GM12872 (cell line): Measurements from ENCODE around the gene TMEM232.

Source experiments
- CTCF ChIP-seq: IDR thresholded peaks from 3 replicates; pipeline ENCODE4 v1.5.1; 2011; ENCODE audit warnings: low read depth, mild to moderate bottlenecking, low read length, moderate library complexity; ENCODE audit not compliant: insufficient read depth

TMEM232 gene

GRCh38 chr5:110611817-110612216 is 114.7 kb downstream of the TMEM232 start:
- no peak for TF ChIP-seq CTCF

- no peak for TF ChIP-seq CTCF
These were observed 131.6 kb downstream of the TMEM232 start for GRCh38 chr5:110594866-110595265.

DNA sequence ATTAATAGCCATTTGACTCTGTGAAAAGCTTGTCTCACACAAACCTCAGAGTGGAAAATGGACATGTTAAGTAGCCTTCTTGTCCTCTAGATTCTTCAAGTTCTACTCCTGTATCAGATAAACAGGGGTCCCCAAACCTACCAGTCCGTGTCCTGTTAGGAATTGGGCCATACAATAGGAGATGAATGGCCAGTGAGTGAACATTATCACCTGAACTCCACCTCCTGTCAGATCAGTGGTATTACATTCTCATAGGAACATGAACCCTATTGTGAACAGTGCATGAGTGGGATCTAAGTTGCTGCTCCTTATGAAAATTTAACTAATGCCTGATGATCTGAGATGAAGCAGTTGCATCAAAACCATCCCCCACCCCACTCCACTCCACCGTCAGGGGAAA is 136.3 kb downstream of the TMEM232 start:
- peak; percentile 56 for TF ChIP-seq CTCF

DNA sequence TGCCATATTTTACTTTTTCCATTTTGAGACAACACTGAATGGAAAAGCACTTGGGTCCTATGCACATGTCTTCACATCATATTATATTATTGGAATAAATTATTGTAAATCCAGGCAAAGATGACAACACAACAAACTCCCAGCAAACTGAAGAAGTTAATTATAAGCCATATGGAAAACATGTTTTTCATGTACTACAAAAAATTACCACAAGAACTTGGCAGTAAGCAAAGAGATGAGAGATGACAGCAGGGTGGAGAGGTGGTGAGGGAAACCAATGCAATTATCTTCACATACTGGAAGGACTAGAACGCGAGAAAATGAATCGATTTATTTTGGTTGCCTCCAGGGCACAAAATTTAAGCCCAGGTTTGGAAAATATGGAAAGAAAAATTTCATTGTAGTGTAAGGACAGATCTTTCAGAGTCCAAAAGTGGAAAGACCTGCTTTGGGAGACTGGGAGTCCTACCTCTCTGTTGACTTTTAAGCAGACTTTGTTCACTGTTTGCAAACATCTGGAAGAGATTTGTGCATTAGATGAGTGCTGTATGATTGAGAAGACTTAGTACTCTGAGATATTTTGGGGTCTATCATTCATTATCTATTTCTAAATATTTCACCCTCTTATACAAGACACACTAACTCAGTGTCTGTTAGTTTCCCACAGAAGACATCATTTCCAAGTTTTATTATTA is 138.0 kb downstream of the TMEM232 start:
- TF ChIP-seq CTCF = no peak

DNA sequence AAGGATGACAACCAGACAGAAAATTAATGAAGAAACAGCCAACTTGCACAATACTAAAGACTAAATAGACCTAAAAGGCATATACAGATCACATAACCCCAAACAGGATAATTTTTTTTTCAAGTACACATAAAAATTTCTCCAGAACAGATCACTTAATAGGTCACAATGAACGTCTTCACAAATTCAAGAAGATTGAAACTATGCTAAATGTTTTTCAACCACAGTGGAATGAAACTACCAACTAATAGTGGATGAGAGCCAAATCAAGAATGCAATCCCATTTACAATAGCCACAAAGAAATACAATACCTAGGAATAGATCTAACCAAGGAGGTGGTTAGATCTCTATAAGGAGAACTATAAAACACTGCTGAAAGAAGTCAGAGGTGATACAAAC is 145.8 kb downstream of the TMEM232 start:
- no peak for TF ChIP-seq CTCF

GRCh38 chr5:110572729-110573128 is 153.7 kb downstream of the TMEM232 start:
- TF ChIP-seq CTCF = no peak

- no peak for TF ChIP-seq CTCF
These were observed 164.3 kb downstream of the TMEM232 start for GRCh38 chr5:110562191-110562590.
